ENCODE results near the gene ZNF883. TPM values are rescaled to one million over a fixed set of nuclear protein-coding genes. Genes with fewer than 3 reads are reported as not detected.

Gene ZNF883
- total RNA-seq, 1 experiment from 2014 or later = not detected

DNA sequence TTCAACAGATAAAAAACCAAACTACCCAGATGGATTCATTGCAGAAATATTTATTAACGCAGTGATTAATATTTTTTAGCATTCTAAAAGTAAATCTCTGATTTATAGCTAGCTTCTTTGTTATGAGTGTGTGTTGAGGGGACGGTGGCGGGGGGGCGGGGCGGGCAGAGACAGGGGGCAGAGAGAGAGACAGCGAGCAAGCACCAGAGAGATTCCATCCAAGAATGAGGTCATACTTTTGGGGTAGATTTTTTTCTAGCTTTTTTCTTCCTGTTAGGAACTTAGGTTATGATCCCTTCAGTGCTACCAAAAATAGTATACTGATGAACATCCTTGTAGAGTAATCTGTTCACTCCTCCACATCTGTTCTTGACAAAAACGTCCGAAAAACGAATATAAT lies 500 bp upstream of the ZNF883 start:
- H3K27ac ChIP-seq (ENCODE audit: low read length) = no peak overlapping the region
- no peaks in the 10 kb centered on the region for H3K9me3 ChIP-seq (ENCODE audit: low read length)
- H3K9ac ChIP-seq (ENCODE audit: low read length) = no peak overlapping the region
- intact Hi-C loops (cut with micrococcal nuclease) = no loop called here
- no peaks in the 10 kb centered on the region for H3K79me2 ChIP-seq (ENCODE audit: low read length)
- H3K4me1 ChIP-seq (ENCODE audit: insufficient read depth, low read length) = no peaks in the 10 kb centered on the region
- no peak overlapping the region for H3K4me3 ChIP-seq (ENCODE audit: low read length)
- no peak for TF ChIP-seq EZH2 (IDR thresholded peaks at IDR 0.05; ENCODE audit: low read length, unreplicated experiment)
- TF ChIP-seq EZH2phosphoT487 (IDR thresholded peaks at IDR 0.05; ENCODE audit: borderline replicate concordance, low read length) = no peak
- TF ChIP-seq, protein P1, sequence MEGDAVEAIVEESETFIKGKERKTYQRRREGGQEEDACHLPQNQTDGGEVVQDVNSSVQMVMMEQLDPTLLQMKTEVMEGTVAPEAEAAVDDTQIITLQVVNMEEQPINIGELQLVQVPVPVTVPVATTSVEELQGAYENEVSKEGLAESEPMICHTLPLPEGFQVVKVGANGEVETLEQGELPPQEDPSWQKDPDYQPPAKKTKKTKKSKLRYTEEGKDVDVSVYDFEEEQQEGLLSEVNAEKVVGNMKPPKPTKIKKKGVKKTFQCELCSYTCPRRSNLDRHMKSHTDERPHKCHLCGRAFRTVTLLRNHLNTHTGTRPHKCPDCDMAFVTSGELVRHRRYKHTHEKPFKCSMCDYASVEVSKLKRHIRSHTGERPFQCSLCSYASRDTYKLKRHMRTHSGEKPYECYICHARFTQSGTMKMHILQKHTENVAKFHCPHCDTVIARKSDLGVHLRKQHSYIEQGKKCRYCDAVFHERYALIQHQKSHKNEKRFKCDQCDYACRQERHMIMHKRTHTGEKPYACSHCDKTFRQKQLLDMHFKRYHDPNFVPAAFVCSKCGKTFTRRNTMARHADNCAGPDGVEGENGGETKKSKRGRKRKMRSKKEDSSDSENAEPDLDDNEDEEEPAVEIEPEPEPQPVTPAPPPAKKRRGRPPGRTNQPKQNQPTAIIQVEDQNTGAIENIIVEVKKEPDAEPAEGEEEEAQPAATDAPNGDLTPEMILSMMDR (conservative IDR thresholded peaks at IDR 0.05; ENCODE audit: low read depth, low read length) = no peak
- H3K4me2 ChIP-seq (ENCODE audit: low read length) = no peak overlapping the region
- H3F3A ChIP-seq (ENCODE audit: low read length, unreplicated experiment) = no peaks in the 10 kb centered on the region
- no peaks in the 10 kb centered on the region for H3K9me2 ChIP-seq (replicated peaks; ENCODE audit: low read length)
- no peak overlapping the region for H2AFZ ChIP-seq (ENCODE audit: low read length)
- no peak for DNase-seq
- no peaks in the 10 kb centered on the region for H3K27me3 ChIP-seq (ENCODE audit: low read length)
- H3K36me3 ChIP-seq (ENCODE audit: low read depth, low read length) = no peaks in the 10 kb centered on the region
- BruUV-seq (replicated peaks) = no TSS peak
- H4K20me1 ChIP-seq (ENCODE audit: low read length) = no peaks in the 10 kb centered on the region
- ChIA-PET CTCF (no interaction called here), POLR2A (ENCODE audit: unreplicated experiment) (no interaction called here)
- ATAC-seq = no peak

DNA sequence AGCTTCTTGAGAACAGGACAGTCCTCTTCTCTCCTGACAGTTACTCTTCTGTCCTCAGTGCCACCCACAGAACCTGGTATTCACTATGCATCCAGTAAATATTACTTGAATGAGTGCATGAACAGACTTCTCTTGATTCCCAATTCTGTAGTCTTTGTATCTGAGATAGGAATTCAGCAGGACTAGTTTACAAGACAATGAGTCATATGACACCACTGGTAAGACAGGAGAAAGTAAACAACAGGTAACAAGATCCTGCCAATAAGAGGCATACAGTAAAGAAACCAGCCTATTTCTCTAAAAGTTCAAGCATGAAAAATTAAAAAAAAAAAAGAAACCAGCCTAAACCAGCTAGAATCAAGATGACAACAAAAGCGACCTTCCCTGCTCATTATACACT lies 6.2 kb downstream of the ZNF883 start:
- Histone ChIP-seq H3K36me3 (ENCODE audit: low read depth, low read length) (no peaks in the 10 kb centered on the region), H4K20me1 (ENCODE audit: low read length) (no peaks in the 10 kb centered on the region), H2AFZ (ENCODE audit: low read length) (no peak overlapping the region), H3K27ac (ENCODE audit: low read length) (no peak overlapping the region), H3F3A (ENCODE audit: low read length, unreplicated experiment) (peaks cover 3% of the 10 kb centered on the region), H3K9me2 (replicated peaks; ENCODE audit: low read length) (no peaks in the 10 kb centered on the region), H3K4me2 (ENCODE audit: low read length) (no peak overlapping the region), H3K9ac (ENCODE audit: low read length) (no peak overlapping the region), H3K9me3 (ENCODE audit: low read length) (peaks cover 6% of the 10 kb centered on the region), H3K4me3 (ENCODE audit: low read length) (no peak overlapping the region), H3K27me3 (ENCODE audit: low read length) (no peaks in the 10 kb centered on the region), H3K79me2 (ENCODE audit: low read length) (no peaks in the 10 kb centered on the region), H3K4me1 (ENCODE audit: insufficient read depth, low read length) (peaks cover 6% of the 10 kb centered on the region; the same call in 1 of the 2 replicates)
- DNase-seq (peak; percentile 57), ATAC-seq (peak; percentile 43)
- intact Hi-C loops (cut with micrococcal nuclease) = no loop called here
- CTCF ChIA-PET = interaction anchor here (0.6 kb wide), 1 partner anchor 393 kb away, joined by 6 read pairs; no protein-coding TSS in a partner anchor
- TF ChIP-seq, protein P1 (conservative IDR thresholded peaks at IDR 0.05; ENCODE audit: low read depth, low read length) = no peak
- TF ChIP-seq EZH2phosphoT487 (IDR thresholded peaks at IDR 0.05; ENCODE audit: borderline replicate concordance, low read length) = no peak
- TF ChIP-seq EZH2 (IDR thresholded peaks at IDR 0.05; ENCODE audit: low read length, unreplicated experiment) = no peak
- POLR2A ChIA-PET (ENCODE audit: unreplicated experiment) = interaction anchor here (0.6 kb wide), 1 partner anchor 145 kb away, joined by 7 read pairs; the partner anchor contains the start of gene SLC31A2
- BruUV-seq (replicated peaks) = no TSS peak

DNA sequence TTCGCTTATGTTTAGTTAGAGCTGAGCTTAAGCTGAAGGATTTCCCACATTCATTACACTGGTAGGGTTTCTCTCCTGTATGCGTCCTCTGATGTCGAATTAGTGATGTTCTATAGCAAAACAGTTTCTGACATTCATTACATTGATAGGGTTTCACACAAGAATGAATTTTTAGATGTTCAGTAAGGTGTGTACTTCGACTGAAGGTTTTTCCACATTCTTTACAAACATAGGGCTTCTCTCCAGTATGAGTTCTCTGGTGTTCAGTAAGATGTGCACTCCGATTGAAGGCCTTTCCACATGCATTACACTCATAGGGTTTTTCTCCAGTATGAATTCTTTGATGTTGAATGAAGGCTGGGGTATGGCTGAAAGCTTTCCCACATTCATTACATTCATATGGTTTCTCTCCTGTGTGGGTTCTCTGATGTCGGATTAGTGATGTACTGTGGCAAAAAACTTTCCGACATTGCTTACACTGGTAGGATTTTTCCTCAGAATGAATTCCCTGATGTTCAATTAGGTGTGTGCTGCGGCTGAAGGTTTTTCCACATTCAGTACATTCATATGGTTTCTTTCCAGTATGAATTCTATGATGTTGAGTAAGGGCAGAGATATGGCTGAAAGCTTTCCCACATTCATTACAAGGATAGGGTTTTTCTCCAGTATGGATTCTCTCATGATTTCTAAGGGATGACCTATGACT lies 14.6 kb downstream of the ZNF883 start:
- ATAC-seq (no peak), DNase-seq (no peak)
- Histone ChIP-seq H4K20me1 (ENCODE audit: low read length) (no peaks in the 10 kb centered on the region), H3K9ac (ENCODE audit: low read length) (no peak overlapping the region), H3K9me2 (replicated peaks; ENCODE audit: low read length) (no peaks in the 10 kb centered on the region), H3K4me3 (ENCODE audit: low read length) (no peak overlapping the region), H3K27me3 (ENCODE audit: low read length) (no peaks in the 10 kb centered on the region), H3K4me1 (ENCODE audit: insufficient read depth, low read length) (no peaks in the 10 kb centered on the region), H3K79me2 (ENCODE audit: low read length) (no peaks in the 10 kb centered on the region), H3K27ac (ENCODE audit: low read length) (no peak overlapping the region), H3K9me3 (ENCODE audit: low read length) (peaks cover 17% of the 10 kb centered on the region; the same call in 1 of the 2 replicates), H3F3A (ENCODE audit: low read length, unreplicated experiment) (no peaks in the 10 kb centered on the region), H3K36me3 (ENCODE audit: low read depth, low read length) (no peaks in the 10 kb centered on the region; the same call in 1 of the 2 replicates), H2AFZ (ENCODE audit: low read length) (no peak overlapping the region), H3K4me2 (ENCODE audit: low read length) (no peak overlapping the region)
- POLR2A ChIA-PET (ENCODE audit: unreplicated experiment) = no interaction called here
- intact Hi-C loops (cut with micrococcal nuclease) = no loop called here
- TF ChIP-seq EZH2 (IDR thresholded peaks at IDR 0.05; ENCODE audit: low read length, unreplicated experiment) (no peak), EZH2phosphoT487 (IDR thresholded peaks at IDR 0.05; ENCODE audit: borderline replicate concordance, low read length) (no peak)
- TF ChIP-seq, protein P1 (conservative IDR thresholded peaks at IDR 0.05; ENCODE audit: low read depth, low read length) = no peak
- CTCF ChIA-PET = no interaction called here
- no TSS peak for BruUV-seq (replicated peaks)
